ENCODE results near the gene TMEM132E. TPM values are rescaled to one million over a fixed set of nuclear protein-coding genes. Genes with fewer than 3 reads are reported as not detected.

The TMEM132E gene
- total and polyA plus RNA-seq, 12 donors, result 0.04 to 0.09 TPM; not detected in 10

GRCh38 chr17:34658811-34659560, 79.6 kb downstream of the TMEM132E start:
- 71% methylated on average over 10 of the region's 10 CpGs for WGBS, 2 donors
- no peaks in the 10 kb centered on the region for H3K4me1 ChIP-seq
- TF ChIP-seq, protein P1, sequence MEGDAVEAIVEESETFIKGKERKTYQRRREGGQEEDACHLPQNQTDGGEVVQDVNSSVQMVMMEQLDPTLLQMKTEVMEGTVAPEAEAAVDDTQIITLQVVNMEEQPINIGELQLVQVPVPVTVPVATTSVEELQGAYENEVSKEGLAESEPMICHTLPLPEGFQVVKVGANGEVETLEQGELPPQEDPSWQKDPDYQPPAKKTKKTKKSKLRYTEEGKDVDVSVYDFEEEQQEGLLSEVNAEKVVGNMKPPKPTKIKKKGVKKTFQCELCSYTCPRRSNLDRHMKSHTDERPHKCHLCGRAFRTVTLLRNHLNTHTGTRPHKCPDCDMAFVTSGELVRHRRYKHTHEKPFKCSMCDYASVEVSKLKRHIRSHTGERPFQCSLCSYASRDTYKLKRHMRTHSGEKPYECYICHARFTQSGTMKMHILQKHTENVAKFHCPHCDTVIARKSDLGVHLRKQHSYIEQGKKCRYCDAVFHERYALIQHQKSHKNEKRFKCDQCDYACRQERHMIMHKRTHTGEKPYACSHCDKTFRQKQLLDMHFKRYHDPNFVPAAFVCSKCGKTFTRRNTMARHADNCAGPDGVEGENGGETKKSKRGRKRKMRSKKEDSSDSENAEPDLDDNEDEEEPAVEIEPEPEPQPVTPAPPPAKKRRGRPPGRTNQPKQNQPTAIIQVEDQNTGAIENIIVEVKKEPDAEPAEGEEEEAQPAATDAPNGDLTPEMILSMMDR (IDR thresholded peaks at IDR 0.05), result no peak
- no peak for DNase-seq
- no peak overlapping the region for H3K27ac ChIP-seq
- H3K9me3 ChIP-seq, result no peaks in the 10 kb centered on the region
- no peaks in the 10 kb centered on the region for H3K36me3 ChIP-seq
- no peak for ATAC-seq
- no peak overlapping the region for H3K4me3 ChIP-seq
- H3K27me3 ChIP-seq, result peaks cover 0 to 43% (median 7%) of the 10 kb centered on the region in 7 donors
- intact Hi-C loops (cut with DNase I), result no loop called here

DNA sequence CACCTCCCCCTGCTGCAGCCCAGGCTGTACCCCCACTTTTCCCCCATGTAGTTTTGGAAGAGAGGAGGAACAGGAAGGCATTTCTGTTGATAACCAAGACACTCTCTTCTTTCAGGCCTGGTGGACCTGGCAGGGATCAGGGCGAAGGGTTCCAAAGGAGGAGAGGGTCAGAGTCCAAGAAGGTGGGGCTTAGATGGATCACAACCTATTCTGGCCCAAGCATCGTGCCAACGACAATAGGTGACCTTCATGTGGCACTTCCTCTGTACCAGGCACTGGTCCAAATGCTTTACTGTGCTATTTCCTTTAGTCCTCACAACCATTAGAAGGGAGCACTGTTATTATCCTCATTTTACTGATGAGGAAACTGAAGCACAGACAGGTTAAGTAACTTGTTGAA, 84.3 kb downstream of the TMEM132E start:
- H3K36me3 ChIP-seq, result no peaks in the 10 kb centered on the region
- 36 to 46% methylated on average over 3 of the region's 3 CpGs for WGBS, 2 donors
- intact Hi-C loops (cut with DNase I), result no loop called here
- H3K4me1 ChIP-seq, result no peaks in the 10 kb centered on the region
- H3K27me3 ChIP-seq, result peaks cover 0 to 67% (median 45%) of the 10 kb centered on the region in 7 donors
- DNase-seq (no peak), ATAC-seq (peak in 1 of 8 donors; percentile 19)
- no peaks in the 10 kb centered on the region for H3K9me3 ChIP-seq
- no peak overlapping the region for H3K4me3 ChIP-seq
- TF ChIP-seq, protein P1 (IDR thresholded peaks at IDR 0.05), result no peak
- H3K27ac ChIP-seq, result no peak overlapping the region

GRCh38 chr17:34665150-34665806, 85.9 kb downstream of the TMEM132E start:
- Histone ChIP-seq H3K4me3 (no peak overlapping the region), H3K36me3 (no peaks in the 10 kb centered on the region), H3K4me1 (no peaks in the 10 kb centered on the region), H3K27me3 (peaks cover 0 to 66% (median 53%) of the 10 kb centered on the region in 7 donors), H3K27ac (no peak overlapping the region), H3K9me3 (no peaks in the 10 kb centered on the region)
- 33 to 41% methylated on average over 12 of the region's 12 CpGs for WGBS, 2 donors
- no peak for ATAC-seq
- DNase-seq, result no peak
- TF ChIP-seq, protein P1 (IDR thresholded peaks at IDR 0.05), result no peak
- intact Hi-C loops (cut with DNase I), result no loop called here

- no peak for ATAC-seq
- no peaks in the 10 kb centered on the region for H3K4me1 ChIP-seq
- H3K4me3 ChIP-seq, result no peak overlapping the region
- no peak for DNase-seq
- 26 to 31% methylated on average over 22 of the region's 22 CpGs for WGBS, 2 donors
- TF ChIP-seq, protein P1 (IDR thresholded peaks at IDR 0.05), result no peak
- peaks cover 0 to 63% (median 56%) of the 10 kb centered on the region in 7 donors for H3K27me3 ChIP-seq
- no peaks in the 10 kb centered on the region for H3K36me3 ChIP-seq
- no peak overlapping the region for H3K27ac ChIP-seq
- no peaks in the 10 kb centered on the region for H3K9me3 ChIP-seq
- intact Hi-C loops (cut with DNase I), result no loop called here
These were observed 86.7 kb downstream of the TMEM132E start for GRCh38 chr17:34665819-34666763.
